Stimulated activated CD4-positive, alpha-beta T cell treated with anti-CD3 and anti-CD28 coated beads, Interleukin-15, amount 100 ng/mL, for 24 hours (primary cell): ENCODE results near the gene MAPRE3.

Source experiments
- DNase-seq: peaks from one replicate; pipeline ENCODE4 v3.0.0-alpha.2; 2020

Gene MAPRE3

GRCh38 chr2:27042985-27043634 is 72.7 kb downstream of the MAPRE3 start:
- DNase-seq: no peak

DNA sequence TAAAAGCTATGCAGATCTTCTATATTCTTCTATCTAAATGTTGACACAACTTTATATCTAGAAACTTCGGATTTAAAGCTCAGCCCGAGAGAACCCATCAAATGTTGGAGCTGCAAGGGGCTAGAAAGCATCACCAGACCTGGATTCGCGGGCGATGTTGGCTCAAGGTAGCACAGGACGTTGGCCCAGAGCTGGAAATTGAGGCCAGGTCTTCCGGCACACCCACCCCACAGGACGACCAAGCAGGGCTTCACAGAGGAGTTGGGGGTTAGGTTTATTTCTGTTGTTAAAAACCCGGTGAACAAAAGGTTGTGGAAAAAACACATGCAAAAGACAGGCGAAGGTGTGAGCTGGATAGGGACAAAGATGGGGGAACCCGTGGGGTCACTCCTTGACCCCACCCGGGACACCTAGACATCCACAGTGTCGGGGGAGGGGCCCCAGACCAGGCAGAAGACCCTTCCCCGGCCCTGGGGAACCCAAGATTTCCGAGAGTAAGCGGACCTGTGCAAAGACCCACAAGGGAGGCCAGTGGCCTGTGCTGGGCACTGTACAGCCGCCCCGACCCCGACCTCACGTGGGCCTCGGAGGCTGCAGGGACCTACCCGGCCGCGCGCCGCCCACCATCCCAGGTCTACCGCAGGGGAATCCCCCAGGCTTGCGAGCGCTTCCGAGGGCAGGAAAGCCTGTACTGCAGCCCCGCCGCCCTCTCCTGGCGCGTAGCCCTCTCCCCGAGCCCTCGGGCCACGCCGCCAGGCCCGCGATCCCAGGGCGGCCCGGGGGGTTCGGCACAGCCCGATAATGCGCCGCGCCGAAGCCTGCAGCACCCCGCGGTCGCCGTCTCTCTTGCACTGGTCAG is 79.2 kb downstream of the MAPRE3 start:
- peak; percentile 85 for DNase-seq

- peak; percentile 89 for DNase-seq
These were observed 80.0 kb downstream of the MAPRE3 start for GRCh38 chr2:27050281-27050995.

- peak; percentile 97 for DNase-seq
These were observed 80.8 kb downstream of the MAPRE3 start, which contains the start of gene AGBL5 for GRCh38 chr2:27050996-27051901. TSS of gene AGBL5 (plus strand) at chr2:27051668. CDS start at chr2:27052959, 1,291 bp downstream.

GRCh38 chr2:27051902-27052645 is 81.6 kb downstream of the MAPRE3 start:
- no peak for DNase-seq

DNA sequence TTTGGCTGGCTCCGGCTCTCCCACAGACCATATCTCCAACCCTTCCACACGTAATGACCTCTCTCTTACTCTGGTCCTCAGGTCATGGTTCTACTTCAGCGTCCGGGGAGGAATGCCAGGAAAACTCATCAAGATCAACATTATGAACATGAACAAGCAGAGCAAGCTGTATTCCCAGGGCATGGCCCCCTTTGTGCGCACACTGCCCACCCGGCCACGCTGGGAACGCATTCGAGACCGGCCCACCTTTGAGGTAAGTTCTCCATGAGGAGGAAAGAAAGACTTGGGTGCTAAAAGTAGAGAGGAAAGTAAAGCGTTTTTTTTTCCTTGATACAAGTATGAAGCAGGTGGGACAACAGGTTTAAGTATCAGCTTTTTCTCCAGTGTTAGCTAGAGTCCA is 82.9 kb downstream of the MAPRE3 start:
- DNase-seq: no peak

- DNase-seq: no peak
These were observed 83.3 kb downstream of the MAPRE3 start for GRCh38 chr2:27053776-27054175.

GRCh38 chr2:27054721-27055120 is 84.3 kb downstream of the MAPRE3 start:
- no peak for DNase-seq

GRCh38 chr2:27057184-27057583 is 86.7 kb downstream of the MAPRE3 start:
- no peak for DNase-seq

- no peak for DNase-seq
These were observed 87.8 kb downstream of the MAPRE3 start for GRCh38 chr2:27058210-27058609.

DNA sequence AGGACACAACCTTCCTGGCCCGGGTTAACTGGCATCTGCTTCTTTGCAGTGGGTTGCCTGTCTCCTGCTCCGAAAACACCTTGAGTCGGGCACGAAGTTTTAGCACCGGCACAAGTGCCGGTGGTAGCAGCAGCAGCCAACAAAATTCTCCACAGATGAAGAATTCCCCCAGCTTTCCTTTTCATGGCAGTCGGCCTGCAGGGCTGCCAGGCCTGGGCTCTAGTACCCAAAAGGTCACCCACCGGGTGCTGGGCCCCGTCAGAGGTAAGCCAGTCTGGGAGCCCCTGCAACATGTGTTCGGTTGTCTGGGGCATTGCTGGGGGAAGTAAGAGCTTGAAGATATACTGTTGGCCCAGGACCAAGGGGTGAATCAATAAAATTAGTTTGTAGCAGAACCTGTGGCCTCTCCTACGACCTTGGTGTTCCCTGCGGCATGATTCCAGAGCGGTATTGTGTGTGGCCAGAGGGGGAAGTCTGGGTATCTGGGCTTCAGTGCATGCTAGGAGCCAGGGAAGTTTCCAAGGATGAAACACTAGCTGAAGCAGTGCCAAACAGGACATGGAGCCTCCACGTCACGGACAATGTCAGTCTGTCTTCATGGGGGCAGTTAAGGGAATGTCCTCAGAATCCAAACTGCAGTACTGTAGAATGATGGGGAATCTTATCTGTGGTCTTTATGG is 88.8 kb downstream of the MAPRE3 start:
- no peak for DNase-seq

- no peak for DNase-seq
These were observed 89.9 kb downstream of the MAPRE3 start for GRCh38 chr2:27060323-27060722.

DNA sequence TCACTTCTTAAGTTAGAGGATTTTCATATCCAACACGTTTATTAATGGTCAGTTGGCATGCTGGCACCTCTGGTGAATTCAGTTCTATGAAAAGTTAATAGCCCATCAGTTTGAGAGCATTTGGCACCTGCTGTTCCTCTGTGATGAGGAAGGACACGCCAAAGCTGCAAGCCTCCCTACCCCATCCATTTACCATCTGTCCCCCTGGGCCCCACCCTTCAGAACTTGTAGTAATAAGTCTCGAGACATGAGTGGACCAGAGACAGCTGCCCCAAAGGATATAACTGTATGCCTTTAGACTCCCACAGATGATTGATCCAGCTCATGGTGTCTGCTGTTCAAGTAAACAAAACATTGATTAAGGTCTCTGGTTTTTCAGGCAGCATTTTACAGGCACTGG is 94.7 kb downstream of the MAPRE3 start:
- DNase-seq: no peak

DNA sequence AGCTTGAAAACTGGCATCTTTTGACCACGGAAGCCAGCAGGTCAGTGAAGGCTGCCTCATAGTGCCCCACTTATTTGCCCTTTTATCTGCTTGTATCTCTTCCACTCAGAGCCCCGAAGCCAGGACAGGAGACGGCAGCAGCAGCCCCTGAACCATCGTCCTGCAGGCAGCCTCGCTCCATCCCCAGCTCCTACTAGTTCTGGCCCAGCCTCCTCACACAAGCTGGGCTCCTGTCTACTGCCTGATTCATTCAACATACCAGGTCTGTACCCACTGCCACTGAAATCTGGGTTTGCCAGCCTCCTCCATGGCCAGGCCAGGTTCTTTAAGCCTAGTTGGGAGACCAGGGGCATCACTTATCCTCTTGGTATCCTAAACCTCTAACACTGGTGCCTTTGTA is 96.9 kb downstream of the MAPRE3 start:
- DNase-seq: no peak

- DNase-seq: no peak
These were observed 99.0 kb downstream of the MAPRE3 start for GRCh38 chr2:27069436-27069835.

DNA sequence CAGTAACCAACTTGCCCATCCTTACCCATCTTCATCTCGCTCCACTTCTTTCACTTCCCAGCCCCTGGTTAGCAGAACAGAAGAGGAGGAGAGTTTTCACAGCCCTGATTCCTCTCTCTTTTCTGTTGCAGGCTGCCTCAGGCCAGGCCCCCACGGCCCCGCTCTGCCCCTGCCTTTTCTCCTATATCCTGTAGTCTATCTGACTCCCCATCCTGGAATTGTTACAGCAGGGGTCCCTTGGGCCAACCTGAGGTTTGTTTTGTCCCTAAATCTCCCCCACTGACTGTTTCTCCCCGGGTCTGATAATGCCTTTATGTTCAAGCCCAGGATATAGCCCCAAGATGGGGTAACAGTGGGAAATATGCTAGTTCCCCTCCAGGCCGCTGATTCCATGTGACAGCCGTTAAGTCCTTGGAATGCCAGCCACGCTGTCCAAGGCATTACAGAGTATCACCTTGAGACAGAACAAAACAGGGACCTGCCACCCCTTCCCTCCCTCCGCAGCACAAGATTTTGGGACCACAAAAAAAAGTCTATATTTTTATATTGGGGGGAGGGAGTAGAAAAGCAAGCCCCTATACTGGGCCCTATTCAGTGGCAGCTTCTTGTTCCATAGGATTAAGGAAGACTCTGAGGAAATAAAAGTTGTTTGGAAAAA is 99.7 kb downstream of the MAPRE3 start:
- no peak for DNase-seq

DNA sequence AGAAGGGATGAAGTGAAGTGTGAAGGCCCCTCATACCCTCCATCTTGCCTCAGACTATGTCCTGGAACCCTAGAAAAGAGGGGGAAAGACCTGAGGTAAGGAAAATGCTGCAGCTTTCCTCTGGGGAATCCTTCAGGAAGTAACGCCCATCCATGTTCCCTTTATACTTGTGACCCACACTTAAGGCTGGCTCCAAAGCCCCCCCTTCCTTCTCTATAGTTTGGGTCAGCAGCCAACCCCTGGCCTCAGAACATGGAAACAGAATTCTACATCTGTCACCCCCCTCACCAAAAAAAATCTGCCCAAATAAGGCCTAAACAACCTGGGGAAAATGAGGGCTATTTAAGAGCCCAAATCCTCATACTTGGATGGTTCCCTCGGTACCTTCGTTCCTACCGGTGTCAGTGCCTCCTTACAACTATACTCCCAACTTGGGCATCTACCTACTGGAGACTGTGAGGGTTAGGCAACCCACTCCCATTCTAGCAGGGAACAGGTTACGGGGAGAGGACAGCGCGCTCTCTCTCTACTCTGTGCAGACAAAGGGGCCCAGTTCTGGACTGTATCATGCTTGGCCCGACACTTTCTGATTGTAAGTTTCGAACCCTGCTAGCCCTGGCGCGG is 100.3 kb downstream of the MAPRE3 start:
- DNase-seq: no peak

DNA sequence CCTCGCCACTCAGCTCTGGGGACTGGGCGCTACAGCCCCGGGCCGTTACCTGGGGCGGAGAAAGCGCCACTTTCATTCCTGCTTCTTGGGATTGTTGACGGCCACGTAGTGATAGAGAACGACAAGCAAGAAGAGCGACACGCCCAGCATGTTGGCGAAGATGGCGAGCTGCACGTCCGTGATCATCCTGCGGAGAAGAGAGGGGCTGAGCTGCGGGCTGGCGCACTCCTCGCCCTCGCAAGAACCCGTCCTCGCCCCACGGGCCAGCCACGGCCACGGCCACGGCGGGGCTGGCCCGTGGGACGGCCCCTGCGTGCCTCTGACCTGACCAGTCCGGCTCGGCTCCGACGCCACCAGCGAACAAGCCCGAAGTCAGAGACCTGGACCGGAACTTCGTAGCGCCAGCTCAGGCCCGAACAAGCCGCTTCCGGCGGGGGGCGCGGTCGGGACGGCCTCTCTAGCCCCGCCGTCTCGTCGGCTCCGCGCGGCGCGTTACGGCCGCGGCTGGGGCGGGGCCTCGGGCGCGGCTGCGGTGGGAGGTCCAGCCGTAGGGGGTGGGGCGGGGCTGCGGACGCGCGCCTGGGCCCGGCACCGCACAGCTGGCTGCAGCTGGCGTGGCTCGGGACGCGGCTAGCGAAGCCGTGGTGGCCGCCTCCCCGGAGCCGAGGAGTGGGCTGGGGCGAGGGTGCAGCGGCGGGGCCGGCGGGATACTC is 101.0 kb downstream of the MAPRE3 start, which contains the start of gene OST4:
TSS of gene OST4 (minus strand) at position 378 of the 713 bp plus-strand sequence.
- peak; percentile 94 for DNase-seq
